ENCODE results near the gene COPS6.
"Not testable (repeated sequence)": the region's sequence is repeated elsewhere in the genome, so short reads cannot be mapped to it uniquely, and the experiment has no call there.

Gene COPS6

GRCh38 chr7:100122067-100122466 is 33.3 kb downstream of the COPS6 start:
- DNase-seq (ENCODE audit: insufficient read length) (no peak), FAIRE-seq (no peak)
- no peak for TF ChIP-seq POLR2AphosphoS5 (IDR thresholded peaks at IDR 0.05; ENCODE audit: low read depth, low read length)
- no peak for TF ChIP-seq TAF1 (IDR thresholded peaks at IDR 0.05; ENCODE audit: borderline replicate concordance, low read depth, low read length)
- no peak for TF ChIP-seq POLR2A (IDR thresholded peaks at IDR 0.05; ENCODE audit: low read depth, low read length)

DNA sequence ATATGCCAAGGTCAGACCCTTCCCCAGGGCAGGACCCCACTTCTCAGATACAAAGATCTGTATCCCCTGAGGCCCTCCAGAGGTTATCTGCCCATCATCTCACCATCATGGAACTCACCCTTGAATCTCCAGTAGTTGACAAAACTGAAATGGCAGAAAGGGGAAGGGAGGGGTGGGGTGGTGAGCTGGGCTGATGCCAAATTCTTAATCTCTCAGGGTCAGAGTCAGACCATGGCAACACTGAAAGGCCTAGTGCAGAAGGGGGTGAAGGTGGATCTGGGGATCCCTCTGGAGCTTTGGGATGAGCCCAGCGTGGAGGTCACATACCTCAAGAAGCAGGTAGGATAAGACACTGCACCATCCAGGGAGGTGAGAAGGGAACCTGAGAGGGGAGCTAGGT is 33.8 kb downstream of the COPS6 start:
- no peak for FAIRE-seq
- no peak for DNase-seq (ENCODE audit: insufficient read length)
- TF ChIP-seq POLR2AphosphoS5 (IDR thresholded peaks at IDR 0.05; ENCODE audit: low read depth, low read length) (no peak), POLR2A (IDR thresholded peaks at IDR 0.05; ENCODE audit: low read depth, low read length) (no peak), TAF1 (IDR thresholded peaks at IDR 0.05; ENCODE audit: borderline replicate concordance, low read depth, low read length) (no peak)

- TF ChIP-seq TAF1 (IDR thresholded peaks at IDR 0.05; ENCODE audit: borderline replicate concordance, low read depth, low read length) (no peak), POLR2AphosphoS5 (IDR thresholded peaks at IDR 0.05; ENCODE audit: low read depth, low read length) (no peak), POLR2A (IDR thresholded peaks at IDR 0.05; ENCODE audit: low read depth, low read length) (0 out of 2 replicates have a peak, but pooled peaks have one; percentile 10)
- FAIRE-seq = no peak
- DNase-seq (ENCODE audit: insufficient read length) = no peak
These were observed 35.8 kb downstream of the COPS6 start for GRCh38 chr7:100124301-100125230.

DNA sequence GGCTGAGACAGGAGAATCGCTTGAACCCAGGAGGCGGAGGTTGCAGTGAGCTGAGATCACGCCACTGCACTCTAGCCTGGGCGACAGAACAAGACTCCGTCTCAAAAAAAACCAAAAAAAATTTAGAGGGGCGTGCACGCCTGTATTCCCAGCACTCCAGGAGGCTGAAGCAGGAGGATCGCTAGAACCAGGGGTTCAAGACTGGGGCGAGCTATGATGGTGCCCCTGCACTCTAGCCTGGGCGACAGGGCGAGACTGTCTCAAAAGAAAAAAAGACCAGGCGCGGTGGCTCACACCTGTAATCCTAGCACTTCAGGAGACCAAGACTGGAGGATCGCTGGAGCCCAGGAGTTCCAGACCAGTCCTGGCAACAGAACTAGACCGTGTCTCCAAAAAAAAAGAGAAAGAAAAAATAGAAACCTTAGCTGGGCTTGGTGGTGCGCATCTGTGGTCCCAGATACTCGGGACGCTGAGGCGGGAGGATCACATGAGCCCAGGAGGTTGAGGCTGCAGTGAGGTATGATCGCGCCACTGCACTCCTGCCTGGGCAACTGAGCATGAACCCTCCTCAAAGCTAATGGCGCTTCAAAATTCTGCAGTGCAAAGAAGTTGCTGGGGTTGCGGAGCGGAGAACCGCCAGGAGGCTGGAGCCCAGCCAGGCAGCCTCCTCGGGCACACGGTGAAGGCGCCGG is 37.6 kb downstream of the COPS6 start:
- TF ChIP-seq TAF1 (IDR thresholded peaks at IDR 0.05; ENCODE audit: borderline replicate concordance, low read depth, low read length) = peak; percentile 73; the same call in 1 of the 2 replicates
- no peak for TF ChIP-seq POLR2AphosphoS5 (IDR thresholded peaks at IDR 0.05; ENCODE audit: low read depth, low read length)
- FAIRE-seq = no peak

DNA sequence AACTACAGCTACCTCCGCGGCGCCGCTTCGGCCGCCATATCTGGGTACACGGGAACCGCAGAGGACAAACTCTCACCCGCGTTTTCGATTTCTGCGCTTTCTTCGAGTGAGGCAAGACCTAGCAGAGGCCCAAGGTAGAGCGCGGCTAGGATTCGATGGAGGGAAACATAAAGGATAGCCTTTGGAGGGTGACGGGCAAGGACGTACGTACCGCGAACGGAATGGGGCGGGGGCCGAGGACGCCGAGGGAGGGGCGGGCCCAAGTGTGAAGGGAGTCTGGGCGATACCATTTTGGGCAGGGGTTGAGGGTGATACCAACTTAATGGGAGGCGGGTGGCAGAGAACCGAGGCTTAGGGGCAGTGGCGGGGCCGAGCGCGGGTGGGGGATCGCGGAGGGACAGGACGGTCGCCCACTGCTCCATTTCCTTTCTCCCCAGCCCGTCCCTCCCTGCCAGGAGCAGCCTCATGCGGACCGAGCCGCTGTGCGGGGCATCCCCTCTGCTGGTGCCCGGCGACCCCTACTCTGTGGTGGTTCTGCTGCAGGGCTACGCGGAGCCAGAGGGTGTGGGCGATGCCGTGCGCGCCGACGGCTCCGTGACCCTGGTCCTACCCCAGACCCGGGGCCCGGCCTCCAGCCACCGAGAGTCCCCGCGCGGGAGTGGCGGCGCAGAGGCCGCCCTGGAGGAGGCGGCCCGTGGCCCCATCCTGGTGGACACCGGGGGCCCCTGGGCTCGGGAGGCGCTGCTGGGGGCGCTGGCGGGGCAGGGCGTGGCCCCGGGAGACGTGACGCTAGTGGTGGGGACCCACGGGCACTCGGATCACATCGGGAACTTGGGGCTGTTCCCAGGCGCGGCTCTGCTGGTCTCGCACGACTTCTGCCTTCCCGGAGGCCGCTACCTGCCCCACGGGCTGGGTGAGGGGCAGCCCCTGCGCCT is 38.4 kb downstream of the COPS6 start, which contains the start of gene MBLAC1:
MBLAC1 (plus strand) TSS at position 37 of the 935 bp plus-strand sequence; CDS start at position 466, 429 bp downstream.
- peak; percentile 83 for TF ChIP-seq POLR2AphosphoS5 (IDR thresholded peaks at IDR 0.05; ENCODE audit: low read depth, low read length)
- TF ChIP-seq POLR2A (IDR thresholded peaks at IDR 0.05; ENCODE audit: low read depth, low read length) = peak; percentile 89
- no peak; the same call in 1 of the 2 replicates for TF ChIP-seq TAF1 (IDR thresholded peaks at IDR 0.05; ENCODE audit: borderline replicate concordance, low read depth, low read length)
- DNase-seq (ENCODE audit: insufficient read length) (peak; percentile 83), FAIRE-seq (peak; percentile 95)

More for the DNA sequence above, 37.6 kb downstream of the COPS6 start:
- no peak for DNase-seq (ENCODE audit: insufficient read length)

DNA sequence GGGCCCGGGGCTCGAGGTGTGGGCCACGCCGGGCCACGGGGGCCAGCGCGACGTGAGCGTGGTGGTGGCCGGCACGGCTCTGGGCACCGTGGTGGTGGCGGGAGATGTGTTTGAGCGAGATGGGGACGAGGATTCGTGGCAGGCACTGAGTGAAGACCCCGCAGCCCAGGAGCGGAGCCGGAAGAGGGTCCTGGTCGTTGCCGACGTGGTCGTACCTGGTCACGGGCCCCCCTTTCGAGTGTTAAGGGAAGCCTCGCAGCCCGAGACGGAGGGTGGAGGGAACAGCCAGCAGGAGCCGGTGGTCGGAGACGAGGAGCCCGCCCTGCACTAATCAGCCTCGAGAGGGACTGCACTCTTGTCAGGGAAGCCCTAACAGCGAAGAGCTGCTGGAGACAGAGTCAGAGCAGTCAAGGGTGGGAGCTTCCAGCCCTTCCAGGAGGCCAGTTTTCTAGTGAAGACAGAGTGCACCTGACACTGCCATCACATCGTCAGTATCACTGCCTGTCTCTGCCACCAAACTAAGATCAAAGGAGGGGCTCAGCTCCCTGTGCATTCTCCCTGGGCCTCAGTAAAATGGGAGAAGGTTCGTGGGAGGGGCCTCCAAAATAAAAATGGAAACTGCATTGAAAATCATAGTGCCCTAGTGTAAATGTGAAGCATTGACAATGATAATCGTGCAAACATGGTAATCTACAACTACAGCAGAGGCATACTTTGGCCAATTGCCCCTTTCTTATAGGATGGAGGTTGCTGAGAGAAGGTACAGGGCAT is 39.3 kb downstream of the COPS6 start:
- FAIRE-seq (no peak), DNase-seq (ENCODE audit: insufficient read length) (no peak)

GRCh38 chr7:100128637-100128963 is 39.8 kb downstream of the COPS6 start:
- DNase-seq (ENCODE audit: insufficient read length) = no peak
- no peak for TF ChIP-seq TAF1 (IDR thresholded peaks at IDR 0.05; ENCODE audit: borderline replicate concordance, low read depth, low read length)
- TF ChIP-seq POLR2A (IDR thresholded peaks at IDR 0.05; ENCODE audit: low read depth, low read length) = no peak
- no peak for FAIRE-seq

More for the DNA sequence above, 39.3 kb downstream of the COPS6 start:
- TF ChIP-seq TAF1 (IDR thresholded peaks at IDR 0.05; ENCODE audit: borderline replicate concordance, low read depth, low read length) (no peak), POLR2A (IDR thresholded peaks at IDR 0.05; ENCODE audit: low read depth, low read length) (no peak), POLR2AphosphoS5 (IDR thresholded peaks at IDR 0.05; ENCODE audit: low read depth, low read length) (no peak)

DNA sequence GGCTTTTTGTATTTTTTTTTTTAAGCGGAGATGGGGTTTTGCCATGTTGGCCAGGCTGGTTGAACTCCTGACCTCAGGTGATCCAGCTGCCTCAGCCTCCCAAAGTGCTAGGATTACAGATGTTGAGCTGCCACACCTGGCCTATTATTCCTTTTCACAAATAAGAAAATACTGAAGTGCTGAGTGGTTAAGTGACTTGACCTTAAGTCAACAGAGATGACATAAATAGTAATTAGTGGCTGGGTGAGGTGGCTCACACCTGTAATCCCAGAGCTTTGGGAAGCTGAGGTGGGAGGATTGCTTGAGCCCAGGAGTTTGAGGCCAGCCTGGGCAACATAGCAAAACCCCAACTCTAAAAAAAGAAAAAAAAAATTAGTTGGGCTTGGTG is 41.4 kb downstream of the COPS6 start:
- DNase-seq (ENCODE audit: insufficient read length); FAIRE-seq: not testable (repeated sequence)

- DNase-seq (ENCODE audit: insufficient read length) (no peak), FAIRE-seq (peak; percentile 65)
- TF ChIP-seq TAF1 (IDR thresholded peaks at IDR 0.05; ENCODE audit: borderline replicate concordance, low read depth, low read length) (no peak), POLR2AphosphoS5 (IDR thresholded peaks at IDR 0.05; ENCODE audit: low read depth, low read length) (no peak), POLR2A (IDR thresholded peaks at IDR 0.05; ENCODE audit: low read depth, low read length) (no peak)
These were observed 42.1 kb downstream of the COPS6 start for GRCh38 chr7:100130608-100131453.

GRCh38 chr7:100132126-100132525 is 43.4 kb downstream of the COPS6 start:
- FAIRE-seq (no peak), DNase-seq (ENCODE audit: insufficient read length) (no peak)
- no peak for TF ChIP-seq TAF1 (IDR thresholded peaks at IDR 0.05; ENCODE audit: borderline replicate concordance, low read depth, low read length)
- no peak for TF ChIP-seq POLR2A (IDR thresholded peaks at IDR 0.05; ENCODE audit: low read depth, low read length)
- TF ChIP-seq POLR2AphosphoS5 (IDR thresholded peaks at IDR 0.05; ENCODE audit: low read depth, low read length) = no peak

Data from GM12892 (cell line).